H9 (cell line): Measurements from ENCODE around the gene SPATA31E1. TPM values are rescaled to one million over a fixed set of nuclear protein-coding genes. Genes with fewer than 3 reads are reported as not detected.

Experiments used
- DNase-seq: peaks from one replicate; pipeline ENCODE4 v3.0.0-alpha.2; 2017
- H2AFZ ChIP-seq: one replicate; pipeline ENCODE4 v1.6.1; 2013; ENCODE audit warnings: mild to moderate bottlenecking, low read length, control low read depth, moderate library complexity
- H2AK5ac ChIP-seq: 2 replicates; pipeline ENCODE4 v1.6.1; 2013; ENCODE audit warnings: low read length, control low read depth, mixed read lengths; ENCODE audit not compliant: insufficient read length
- H2BK120ac ChIP-seq: one replicate; pipeline ENCODE4 v1.6.1; 2013; ENCODE audit warnings: low read depth, mild to moderate bottlenecking, low read length, control low read depth, inconsistent platforms; ENCODE audit not compliant: poor library complexity, severe bottlenecking
- H2BK12ac ChIP-seq: 2 replicates; pipeline ENCODE4 v1.6.1; 2013; ENCODE audit warnings: low read length, control low read depth, mixed read lengths, low read depth; ENCODE audit not compliant: insufficient read length
- H2BK15ac ChIP-seq: 2 replicates; pipeline ENCODE4 v1.6.1; 2013; ENCODE audit warnings: low read depth, low read length, control low read depth
- H2BK20ac ChIP-seq: one replicate; pipeline ENCODE4 v1.6.1; 2013; ENCODE audit warnings: low read depth, mild to moderate bottlenecking, low read length, control low read depth, inconsistent platforms; ENCODE audit not compliant: poor library complexity, severe bottlenecking
- H2BK5ac ChIP-seq: 2 replicates; pipeline ENCODE4 v1.6.1; 2013; ENCODE audit warnings: low read length, control low read depth, mixed read lengths; ENCODE audit not compliant: insufficient read length
- H3K14ac ChIP-seq: 2 replicates; pipeline ENCODE4 v1.6.1; 2013; ENCODE audit warnings: low read length, control low read depth; ENCODE audit not compliant: insufficient read depth
- H3K18ac ChIP-seq: 2 replicates; pipeline ENCODE4 v1.6.1; 2013; ENCODE audit warnings: low read depth, mild to moderate bottlenecking, mixed read lengths, low read length, control low read depth; ENCODE audit not compliant: insufficient read length
- H3K23ac ChIP-seq: 2 replicates; pipeline ENCODE4 v1.6.1; 2013; ENCODE audit warnings: low read length, control low read depth, mixed read lengths, low read depth; ENCODE audit not compliant: insufficient read length
- H3K23me2 ChIP-seq: 2 replicates; pipeline ENCODE4 v1.6.1; 2013; ENCODE audit warnings: low read depth, mild to moderate bottlenecking, mixed read lengths, low read length, control low read depth; ENCODE audit not compliant: insufficient read length, poor library complexity, severe bottlenecking
- H3K27ac ChIP-seq: 2 replicates; pipeline ENCODE4 v1.5.1; 2013; ENCODE audit warnings: low read length, control low read depth, mixed read lengths, low read depth; ENCODE audit not compliant: insufficient read length
- H3K27me3 ChIP-seq: 2 replicates; pipeline ENCODE4 v1.6.1; 2013; ENCODE audit warnings: low read length, control low read depth, inconsistent platforms; ENCODE audit not compliant: insufficient read depth
- H3K4ac ChIP-seq: 2 replicates; pipeline ENCODE4 v1.6.1; 2013; ENCODE audit warnings: low read depth, mild to moderate bottlenecking, control low read depth, inconsistent platforms, low read length, moderate library complexity
- H3K4me1 ChIP-seq: 2 replicates; pipeline ENCODE4 v1.6.1; 2013; ENCODE audit warnings: low read length, control low read depth, inconsistent platforms; ENCODE audit not compliant: insufficient read depth
- H3K4me2 ChIP-seq: 2 replicates; pipeline ENCODE4 v1.6.1; 2013; ENCODE audit warnings: low read length, control low read depth, mixed read lengths; ENCODE audit not compliant: insufficient read length, insufficient read depth
- H3K56ac ChIP-seq: 2 replicates; pipeline ENCODE4 v1.6.1; 2013; ENCODE audit warnings: low read depth, mild to moderate bottlenecking, mixed read lengths, low read length, control low read depth; ENCODE audit not compliant: insufficient read length
- H3K79me1 ChIP-seq: 2 replicates; pipeline ENCODE4 v1.6.1; 2013; ENCODE audit warnings: low read depth, mild to moderate bottlenecking, moderate library complexity, low read length, control low read depth, inconsistent platforms; ENCODE audit not compliant: insufficient read depth, poor library complexity, severe bottlenecking
- H3K79me2 ChIP-seq: 2 replicates; pipeline ENCODE4 v1.6.1; 2013; ENCODE audit warnings: low read length, control low read depth, inconsistent platforms; ENCODE audit not compliant: insufficient read depth
- H3K9ac ChIP-seq: 2 replicates; pipeline ENCODE4 v1.6.1; 2013; ENCODE audit warnings: low read length, control low read depth, mixed read lengths; ENCODE audit not compliant: insufficient read length; ENCODE audit errors: extremely low read depth
- H3K9me3 ChIP-seq: one replicate; pipeline ENCODE4 v1.6.1; 2013; ENCODE audit warnings: low read depth, low read length, inconsistent platforms; ENCODE audit not compliant: control insufficient read depth
- H3T11ph ChIP-seq: one replicate; pipeline ENCODE4 v1.6.1; 2013; ENCODE audit warnings: mild to moderate bottlenecking, low read length, control low read depth, inconsistent platforms
- H4K20me1 ChIP-seq: one replicate; pipeline ENCODE4 v1.6.1; 2013; ENCODE audit not compliant: control insufficient read depth, insufficient read length, insufficient read depth
- H4K5ac ChIP-seq: 2 replicates; pipeline ENCODE4 v1.6.1; 2013; ENCODE audit warnings: low read depth, mild to moderate bottlenecking, mixed read lengths, low read length, control low read depth; ENCODE audit not compliant: insufficient read length
- H4K8ac ChIP-seq: replicated peaks from 2 replicates; pipeline ENCODE4 v1.6.1; 2013; ENCODE audit warnings: low read length, control low read depth, mixed read lengths, low read depth; ENCODE audit not compliant: insufficient read length
- H4K91ac ChIP-seq: 2 replicates; pipeline ENCODE4 v1.6.1; 2013; ENCODE audit warnings: low read depth, mild to moderate bottlenecking, moderate library complexity, mixed read lengths, low read length, control low read depth; ENCODE audit not compliant: insufficient read length
- H3K27ac Mint-ChIP-seq, 3 experiments: 2 replicates in 2 of 3; 3 replicates in 1 of 3; pipeline ENCODE4 v1.8.0; 2020 to 2021; ENCODE audit warnings: mixed read lengths in 3 of 3, mild to moderate bottlenecking in 1 of 3, moderate library complexity in 1 of 3
- H3K27me3 Mint-ChIP-seq: 2 replicates; pipeline ENCODE4 v1.8.0; 2021; ENCODE audit warnings: low read depth, mild to moderate bottlenecking, moderate library complexity, mixed read lengths
- H3K36me3 Mint-ChIP-seq, 3 experiments: 2 replicates in 2 of 3; 3 replicates in 1 of 3; pipeline ENCODE4 v1.8.0; 2020 to 2021; ENCODE audit warnings: low read depth in 3 of 3, mixed read lengths in 3 of 3; ENCODE audit not compliant: insufficient read depth in 1 of 3
- H3K4me1 Mint-ChIP-seq, 2 experiments: 2 replicates each; pipeline ENCODE4 v1.8.0; 2020; ENCODE audit warnings: mixed read lengths in 2 of 2
- H3K4me3 Mint-ChIP-seq, 2 experiments: 2 replicates in 1 of 2; 3 replicates in 1 of 2; pipeline ENCODE4 v1.8.0; 2020 to 2021; ENCODE audit warnings: mild to moderate bottlenecking in 2 of 2, mixed read lengths in 2 of 2, moderate library complexity in 1 of 2
- H3K9me3 Mint-ChIP-seq, 2 experiments: 2 replicates in 1 of 2; 3 replicates in 1 of 2; pipeline ENCODE4 v1.8.0; 2020; ENCODE audit warnings: mild to moderate bottlenecking in 2 of 2, mixed read lengths in 2 of 2, moderate library complexity in 1 of 2
- WGBS: extraction: QIAGEN DNeasy Blood & Tissue Kit; methylation state at CpG from one replicate; pipeline ENCODE4 v1.1.7; 2013; ENCODE audit warnings: missing lambda C conversion rate, low lambda C conversion rate, mixed read lengths; ENCODE audit not compliant: insufficient read length; ENCODE audit errors: extremely low coverage; 5-methylcytosine and 5-hydroxymethylcytosine counted together
- total RNA-seq: library from RNA; stranded (reverse); gene quantifications from 2 replicates; pipeline ENCODE4 v1.2.1, GENCODE V29; 2021
- TF ChIP-seq, protein P1 (sequence below): fragments of 200-600 bp; sonication (generic); conservative IDR thresholded peaks from 3 replicates; pipeline ENCODE4 v1.8.0; 2021; ENCODE audit warnings: antibody characterized with exemption, mild to moderate bottlenecking

Gene SPATA31E1
- total RNA-seq, 1 experiment from 2014 or later: 0.09 TPM

GRCh38 chr9:87874304-87874623, 8.4 kb upstream of the SPATA31E1 start:
- peaks cover 2 to 8% (median 3%) of the 10 kb centered on the region in 3 experiments; a peak in 4 of 7 replicates for H3K36me3 Mint-ChIP-seq
- no peak overlapping the region for H3K27ac Mint-ChIP-seq
- H2BK5ac ChIP-seq: no peak overlapping the region

More at GRCh38 chr9:87874304-87874623, 8.4 kb upstream of the SPATA31E1 start:
- Histone ChIP-seq H3K23me2 (no peaks in the 10 kb centered on the region), H2BK15ac (no peak overlapping the region), H3K23ac (no peak overlapping the region), H4K91ac (no peak overlapping the region), H2BK120ac (no peak overlapping the region), H3K27ac (no peak overlapping the region), H2BK12ac (no peak overlapping the region), H4K8ac (no peak overlapping the region), H3K9ac (no peak overlapping the region), H3K79me2 (no peaks in the 10 kb centered on the region), H3K4me1 (peaks cover 9% of the 10 kb centered on the region; the same call in 1 of the 2 replicates), H3K4ac (no peak overlapping the region), H4K20me1 (no peaks in the 10 kb centered on the region), H3K14ac (no peak overlapping the region), H3K56ac (no peak overlapping the region), H2AFZ (no peak overlapping the region), H3K79me1 (no peaks in the 10 kb centered on the region), H2BK20ac (no peak overlapping the region), H3K4me2 (no peak overlapping the region), H3T11ph (no peak overlapping the region), H2AK5ac (no peak overlapping the region), H4K5ac (no peak overlapping the region), H3K27me3 (no peaks in the 10 kb centered on the region), H3K18ac (no peak overlapping the region), H3K9me3 (no peaks in the 10 kb centered on the region)
- Mint-ChIP-seq H3K9me3 (peaks cover 0 to 9% of the 10 kb centered on the region in 2 experiments; a peak in 2 of 5 replicates), H3K4me3 (no peak overlapping the region), H3K27me3 (peaks cover 1% of the 10 kb centered on the region; the same call in 1 of the 2 replicates), H3K4me1 (peaks cover 27% of the 10 kb centered on the region in 2 experiments)
- TF ChIP-seq, protein P1, sequence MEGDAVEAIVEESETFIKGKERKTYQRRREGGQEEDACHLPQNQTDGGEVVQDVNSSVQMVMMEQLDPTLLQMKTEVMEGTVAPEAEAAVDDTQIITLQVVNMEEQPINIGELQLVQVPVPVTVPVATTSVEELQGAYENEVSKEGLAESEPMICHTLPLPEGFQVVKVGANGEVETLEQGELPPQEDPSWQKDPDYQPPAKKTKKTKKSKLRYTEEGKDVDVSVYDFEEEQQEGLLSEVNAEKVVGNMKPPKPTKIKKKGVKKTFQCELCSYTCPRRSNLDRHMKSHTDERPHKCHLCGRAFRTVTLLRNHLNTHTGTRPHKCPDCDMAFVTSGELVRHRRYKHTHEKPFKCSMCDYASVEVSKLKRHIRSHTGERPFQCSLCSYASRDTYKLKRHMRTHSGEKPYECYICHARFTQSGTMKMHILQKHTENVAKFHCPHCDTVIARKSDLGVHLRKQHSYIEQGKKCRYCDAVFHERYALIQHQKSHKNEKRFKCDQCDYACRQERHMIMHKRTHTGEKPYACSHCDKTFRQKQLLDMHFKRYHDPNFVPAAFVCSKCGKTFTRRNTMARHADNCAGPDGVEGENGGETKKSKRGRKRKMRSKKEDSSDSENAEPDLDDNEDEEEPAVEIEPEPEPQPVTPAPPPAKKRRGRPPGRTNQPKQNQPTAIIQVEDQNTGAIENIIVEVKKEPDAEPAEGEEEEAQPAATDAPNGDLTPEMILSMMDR: no peak
- no CpG with 5 or more reads among the region's 7 CpGs for WGBS
- no peak for DNase-seq
